CD4-positive, alpha-beta T cell (primary cell): ENCODE data around the gene SERP2. TPM values are rescaled to one million over a fixed set of nuclear protein-coding genes. Genes with fewer than 3 reads are reported as not detected.

Experiments used
- ATAC-seq: fragments of 200-7000 bp; cut with Tn5 transposase; one replicate; pipeline ENCODE4 v1.10.0; 2022; ENCODE audit warnings: mild to moderate bottlenecking; ENCODE audit not compliant: poor library complexity
- CTCF ChIA-PET: fragments of 350-600 bp; sonication (Branson Sonifier 250); formaldehyde crosslinking; loops from one replicate; lab custom pipeline; 2021; ENCODE audit warnings: antibody characterized with exemption, inconsistent platforms; lab: Charles Lee
- POLR2A ChIA-PET: fragments of 350-600 bp; sonication (Branson Sonifier 250); formaldehyde crosslinking; loops from one replicate; lab custom pipeline; 2021; ENCODE audit warnings: antibody characterized with exemption, inconsistent platforms; lab: Charles Lee
- DNase-seq, 14 experiments: peaks; one replicate each; pipeline ENCODE4 v3.0.0-alpha.2; 2013 to 2020; ENCODE audit warnings: mixed read lengths in 2 of 14
- H3K27ac ChIP-seq, 2 donors: one replicate each; pipeline versions ENCODE4 v1.5.1 to v1.7.0; 2013; ENCODE audit warnings: low read length in 2 of 2, low read depth in 1 of 2, mild to moderate bottlenecking in 1 of 2
- H3K27me3 ChIP-seq, 2 experiments: 1 replicate in 1 of 2; 2 replicates in 1 of 2; pipeline versions ENCODE4 v1.6.1 to v1.7.0; 2013; ENCODE audit warnings: low read length in 2 of 2, control low read depth in 1 of 2, mild to moderate bottlenecking in 1 of 2, moderate library complexity in 1 of 2; ENCODE audit not compliant: insufficient read depth in 2 of 2, control insufficient read depth in 1 of 2
- H3K36me3 ChIP-seq: one replicate; pipeline ENCODE4 v1.6.1; 2013; ENCODE audit warnings: low read length, control low read depth; ENCODE audit not compliant: insufficient read depth
- H3K4me1 ChIP-seq: one replicate; pipeline ENCODE4 v1.6.1; 2013; ENCODE audit warnings: low read length, control low read depth; ENCODE audit not compliant: insufficient read depth
- H3K4me3 ChIP-seq: one replicate; pipeline ENCODE4 v1.5.1; 2013; ENCODE audit warnings: mild to moderate bottlenecking, low read length, moderate library complexity
- H3K9me3 ChIP-seq, 2 experiments: 1 replicate in 1 of 2; 2 replicates in 1 of 2; pipeline versions ENCODE4 v1.6.1 to v1.7.0; 2013; ENCODE audit warnings: low read length in 2 of 2, mild to moderate bottlenecking in 2 of 2, control low read depth in 1 of 2, moderate library complexity in 1 of 2; ENCODE audit not compliant: control insufficient read depth in 1 of 2, insufficient read depth in 1 of 2
- H3K27ac Mint-ChIP-seq: one replicate; pipeline ENCODE4 v1.8.0; 2020; ENCODE audit warnings: mixed read lengths
- H3K27me3 Mint-ChIP-seq: one replicate; pipeline ENCODE4 v1.8.0; 2021; ENCODE audit warnings: mixed read lengths
- H3K36me3 Mint-ChIP-seq: one replicate; pipeline ENCODE4 v1.8.0; 2021; ENCODE audit warnings: low read depth, mixed read lengths
- H3K4me1 Mint-ChIP-seq: one replicate; pipeline ENCODE4 v1.8.0; 2021; ENCODE audit warnings: low read depth, mixed read lengths
- H3K4me3 Mint-ChIP-seq: one replicate; pipeline ENCODE4 v1.8.0; 2020; ENCODE audit warnings: mild to moderate bottlenecking, mixed read lengths
- H3K9me3 Mint-ChIP-seq: one replicate; pipeline ENCODE4 v1.8.0; 2020; ENCODE audit warnings: mixed read lengths
- CTCF ChIP-seq: fragments of 200-600 bp; IDR thresholded peaks from one replicate; pipeline ENCODE4 v1.8.0; 2022; ENCODE audit warnings: antibody characterized with exemption, mild to moderate bottlenecking
- intact Hi-C, 2 experiments: fragments of 100-400 bp; cut with DNase I in 1 of 2; cut with micrococcal nuclease in 1 of 2; formaldehyde crosslinking; loops; one replicate each; pipeline versions ENCODE4 v1.15.1 to v1.9.0; 2023 to 2025; cut with DNase I, micrococcal nuclease
- total RNA-seq, 174 experiments: library from RNA in 2 of 174; stranded (reverse) in 2 of 174; gene quantifications; one replicate each; pipeline ENCODE4 v1.2.3 and lab custom pipeline; 2021 to 2026

Gene SERP2
- total RNA-seq, 2 experiments from 2014 or later = not detected

- H3K4me3 ChIP-seq = no peak overlapping the region
Measured at GRCh38 chr13:44425041-44425814, 51.6 kb downstream of the SERP2 start.

GRCh38 chr13:44425815-44426078, 52.1 kb downstream of the SERP2 start:
- ChIA-PET CTCF (no interaction called here), POLR2A (no interaction called here)
- intact Hi-C loops = no loop called here
- Mint-ChIP-seq H3K27me3 (peaks cover 12% of the 10 kb centered on the region), H3K4me1 (no peaks in the 10 kb centered on the region), H3K27ac (no peak overlapping the region), H3K4me3 (no peak overlapping the region), H3K36me3 (no peaks in the 10 kb centered on the region), H3K9me3 (no peaks in the 10 kb centered on the region)
- peaks cover 0 to 5% of the 10 kb centered on the region in 2 experiments for H3K27me3 ChIP-seq
- ATAC-seq = no peak
- H3K36me3 ChIP-seq = no peaks in the 10 kb centered on the region
- no peak for TF ChIP-seq CTCF
- no peak overlapping the region for H3K27ac ChIP-seq
- H3K9me3 ChIP-seq = no peaks in the 10 kb centered on the region
- no peaks in the 10 kb centered on the region for H3K4me1 ChIP-seq
- H3K4me3 ChIP-seq = no peak overlapping the region
- no peak for DNase-seq

More at GRCh38 chr13:44425041-44425814, 51.6 kb downstream of the SERP2 start:
- H3K4me3 Mint-ChIP-seq = no peak overlapping the region
- ChIA-PET POLR2A (no interaction called here), CTCF (no interaction called here)
- Histone ChIP-seq H3K4me1 (no peaks in the 10 kb centered on the region), H3K27me3 (peaks cover 0 to 5% of the 10 kb centered on the region in 2 experiments), H3K27ac (no peak overlapping the region), H3K9me3 (no peaks in the 10 kb centered on the region), H3K36me3 (no peaks in the 10 kb centered on the region)
- peaks cover 12% of the 10 kb centered on the region for H3K27me3 Mint-ChIP-seq
- ATAC-seq = no peak
- no peak overlapping the region for H3K27ac Mint-ChIP-seq
- no peak for DNase-seq
- intact Hi-C loops = no loop called here
- TF ChIP-seq CTCF = no peak
- no peaks in the 10 kb centered on the region for H3K9me3 Mint-ChIP-seq
- H3K4me1 Mint-ChIP-seq = no peaks in the 10 kb centered on the region
- H3K36me3 Mint-ChIP-seq = no peaks in the 10 kb centered on the region

GRCh38 chr13:44426461-44426860, 52.8 kb downstream of the SERP2 start:
- DNase-seq (no peak), ATAC-seq (no peak)
- no peak overlapping the region for H3K4me3 ChIP-seq
- H3K4me1 ChIP-seq = no peaks in the 10 kb centered on the region
- H3K4me1 Mint-ChIP-seq = no peaks in the 10 kb centered on the region
- no peak overlapping the region for H3K27ac ChIP-seq
- no peaks in the 10 kb centered on the region for H3K9me3 Mint-ChIP-seq
- ChIA-PET CTCF (no interaction called here), POLR2A (no interaction called here)
- no peak overlapping the region for H3K27ac Mint-ChIP-seq
- H3K36me3 ChIP-seq = no peaks in the 10 kb centered on the region
- intact Hi-C loops = no loop called here
- no peak overlapping the region for H3K4me3 Mint-ChIP-seq
- peaks cover 12% of the 10 kb centered on the region for H3K27me3 Mint-ChIP-seq
- peaks cover 0 to 5% of the 10 kb centered on the region in 2 experiments for H3K27me3 ChIP-seq
- no peaks in the 10 kb centered on the region for H3K9me3 ChIP-seq
- TF ChIP-seq CTCF = no peak
- H3K36me3 Mint-ChIP-seq = no peaks in the 10 kb centered on the region
